GM19452 (cell line): ENCODE measurements around the gene OIP5.
"Not testable (repeated sequence)": the region's sequence is repeated elsewhere in the genome, so short reads cannot be mapped to it uniquely, and the experiment has no call there.

Experiments
- ATAC-seq: cut with Tn5 transposase; IDR thresholded peaks from one replicate; pipeline ENCODE4 v1.9.1; 2021; ENCODE audit not compliant: unreplicated experiment

The OIP5 gene

GRCh38 chr15:41260924-41261323, 71.5 kb downstream of the OIP5 start:
- ATAC-seq = not testable (repeated sequence)

- ATAC-seq = no peak
These were observed 72.7 kb downstream of the OIP5 start for GRCh38 chr15:41259546-41260189.
